ENCODE data around the gene BLACAT1. TPM values are rescaled to one million over a fixed set of nuclear protein-coding genes. Genes with fewer than 3 reads are reported as not detected.
A peak's percentile ranks its signal among the peaks of the same experiment; 100 is the strongest.

Gene BLACAT1
- total RNA-seq, 1 donor, result not detected

GRCh38 chr1:205472737-205473441 is 17.0 kb upstream of the BLACAT1 start:
- no peak overlapping the region for H3K4me3 ChIP-seq (ENCODE audit: low read depth, low read length)
- DNase-seq (ENCODE audit: low read depth), result no peak
- no peak for TF ChIP-seq CTCF (IDR thresholded peaks at IDR 0.05; ENCODE audit: insufficient read depth, low read depth, low read length)

- no peak overlapping the region for H3K4me3 ChIP-seq (ENCODE audit: low read depth, low read length)
- TF ChIP-seq CTCF (IDR thresholded peaks at IDR 0.05; ENCODE audit: insufficient read depth, low read depth, low read length), result no peak
- DNase-seq (ENCODE audit: low read depth), result no peak
These were observed 14.3 kb upstream of the BLACAT1 start for GRCh38 chr1:205470131-205470530.

GRCh38 chr1:205466595-205467220 is 10.9 kb upstream of the BLACAT1 start:
- no peak overlapping the region for H3K4me3 ChIP-seq (ENCODE audit: low read depth, low read length)
- DNase-seq (ENCODE audit: low read depth), result no peak
- no peak for TF ChIP-seq CTCF (IDR thresholded peaks at IDR 0.05; ENCODE audit: insufficient read depth, low read depth, low read length)

GRCh38 chr1:205465392-205465791 is 9.5 kb upstream of the BLACAT1 start:
- no peak for DNase-seq (ENCODE audit: low read depth)
- no peak overlapping the region for H3K4me3 ChIP-seq (ENCODE audit: low read depth, low read length)
- TF ChIP-seq CTCF (IDR thresholded peaks at IDR 0.05; ENCODE audit: insufficient read depth, low read depth, low read length), result no peak

- no peak overlapping the region for H3K4me3 ChIP-seq (ENCODE audit: low read depth, low read length)
- TF ChIP-seq CTCF (IDR thresholded peaks at IDR 0.05; ENCODE audit: insufficient read depth, low read depth, low read length), result no peak
- DNase-seq (ENCODE audit: low read depth), result peak; percentile 56
These were observed 3.1 kb upstream of the BLACAT1 start for GRCh38 chr1:205458777-205459566.

- TF ChIP-seq CTCF (IDR thresholded peaks at IDR 0.05; ENCODE audit: insufficient read depth, low read depth, low read length), result no peak
- DNase-seq (ENCODE audit: low read depth), result no peak
These were observed 1.3 kb upstream of the BLACAT1 start for GRCh38 chr1:205456868-205457745.

More at GRCh38 chr1:205456868-205457745, 1.3 kb upstream of the BLACAT1 start:
- no peak overlapping the region for H3K4me3 ChIP-seq (ENCODE audit: low read depth, low read length)

Data from fibroblast of villous mesenchyme (primary cell).